IPS-NIHi7 (cell line): ENCODE measurements around the gene FAIM2.

Experiments
- DNase-seq: peaks from one replicate; pipeline ENCODE4 v3.0.0; 2012; ENCODE audit warnings: mixed read lengths; ENCODE audit errors: extremely low spot score

FAIM2 gene

DNA sequence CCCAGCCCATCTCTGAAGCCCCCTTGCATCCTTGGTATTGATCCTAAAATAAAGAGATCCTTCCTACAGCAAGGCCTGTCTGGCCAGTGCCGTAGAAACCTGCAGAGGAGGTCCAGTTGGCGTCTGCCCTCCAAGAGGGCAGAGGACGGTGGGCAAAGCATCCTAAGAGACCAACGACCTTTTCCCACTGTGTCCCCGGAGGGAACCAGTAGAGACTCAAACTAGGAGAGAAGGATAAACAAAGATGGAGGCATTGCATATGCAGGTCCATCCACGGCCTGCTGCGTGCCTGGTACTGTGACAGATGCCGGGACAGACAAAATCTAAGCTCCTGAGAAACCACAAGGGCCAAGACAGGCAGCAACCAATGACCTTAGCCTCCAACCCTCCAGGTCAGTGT lies 79.3 kb downstream of the FAIM2 start:
- DNase-seq, result no peak

DNA sequence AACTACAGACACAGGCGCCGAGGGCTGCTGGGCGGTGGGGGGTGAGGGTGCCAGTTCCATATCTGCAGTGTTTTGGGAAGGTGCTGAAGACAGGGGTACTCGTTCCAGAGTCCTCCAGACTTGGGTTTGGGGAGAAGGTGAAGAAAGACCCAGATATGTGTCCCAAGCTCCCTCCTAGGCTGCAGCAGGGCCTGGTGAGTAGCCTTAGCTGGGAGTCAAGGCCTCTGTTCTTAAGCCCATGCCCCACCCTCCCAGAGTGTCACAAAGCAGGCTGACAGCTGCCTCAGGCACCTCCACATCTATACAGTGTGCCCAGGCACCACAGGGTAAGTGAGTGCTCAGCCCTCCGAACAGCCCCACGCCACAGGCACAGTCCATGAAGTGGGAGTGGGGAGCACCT lies 79.7 kb downstream of the FAIM2 start:
- no peak for DNase-seq

DNA sequence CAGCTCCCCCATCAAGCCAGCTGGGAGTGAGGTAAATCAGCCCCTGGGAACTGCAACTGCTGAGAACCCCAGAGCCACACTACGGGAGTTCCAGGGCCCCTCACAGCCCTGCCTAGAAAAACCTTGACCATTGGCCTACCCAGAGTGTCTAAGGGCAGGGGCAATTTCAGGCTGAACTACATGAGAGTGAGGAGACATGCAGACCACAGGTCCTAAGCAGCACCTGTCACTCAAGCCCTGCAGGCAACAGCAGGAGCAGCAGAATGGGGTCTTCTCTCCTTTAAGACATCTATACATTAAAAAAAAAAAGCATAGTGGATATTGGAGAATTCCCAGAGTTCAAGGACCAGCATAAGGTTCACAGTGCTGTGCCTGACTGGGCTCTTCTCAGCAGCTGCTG lies 80.3 kb downstream of the FAIM2 start:
- DNase-seq, result no peak

DNA sequence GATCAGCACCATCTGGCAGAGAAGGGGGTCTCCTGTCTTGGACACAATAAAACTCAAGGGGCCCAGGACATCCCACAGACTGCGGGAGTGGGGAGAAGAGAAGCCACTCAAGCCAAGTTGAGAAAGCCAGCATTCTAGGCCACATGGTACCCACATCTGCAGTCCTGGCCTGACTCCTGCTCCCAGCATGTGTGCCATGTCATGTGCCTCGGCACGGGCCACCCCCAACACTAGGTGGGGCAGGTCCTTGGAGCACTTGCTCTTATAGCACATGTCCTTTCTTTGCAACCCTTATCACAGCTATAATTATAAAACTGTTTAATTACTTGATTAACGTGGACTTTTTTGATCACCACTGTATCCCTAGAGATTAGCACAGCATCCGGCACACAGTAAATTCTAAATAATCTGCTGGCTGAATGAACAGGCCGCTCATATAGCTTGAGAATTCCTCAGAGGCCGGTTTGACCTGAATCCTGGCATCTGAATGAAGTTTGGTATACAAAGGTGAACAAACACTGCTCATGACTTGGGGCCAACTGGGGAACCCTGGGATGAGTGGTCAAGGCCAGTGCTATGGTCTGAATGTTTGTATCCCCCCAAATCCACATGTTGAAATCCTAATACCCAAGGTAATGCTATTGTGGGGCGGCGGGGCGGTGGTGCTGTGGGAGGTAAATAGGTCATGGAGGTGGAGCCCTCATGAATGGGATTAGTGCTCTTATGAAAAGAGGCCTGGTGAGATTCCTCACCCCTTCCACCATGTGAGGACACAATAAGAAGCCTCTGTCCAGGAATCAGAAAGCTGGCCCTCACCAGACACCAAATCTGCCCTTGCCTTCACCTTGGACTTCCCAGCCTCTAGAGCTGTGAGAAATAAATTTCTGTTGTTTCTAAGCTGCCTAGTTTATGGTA lies 82.1 kb downstream of the FAIM2 start:
- DNase-seq, result no peak

DNA sequence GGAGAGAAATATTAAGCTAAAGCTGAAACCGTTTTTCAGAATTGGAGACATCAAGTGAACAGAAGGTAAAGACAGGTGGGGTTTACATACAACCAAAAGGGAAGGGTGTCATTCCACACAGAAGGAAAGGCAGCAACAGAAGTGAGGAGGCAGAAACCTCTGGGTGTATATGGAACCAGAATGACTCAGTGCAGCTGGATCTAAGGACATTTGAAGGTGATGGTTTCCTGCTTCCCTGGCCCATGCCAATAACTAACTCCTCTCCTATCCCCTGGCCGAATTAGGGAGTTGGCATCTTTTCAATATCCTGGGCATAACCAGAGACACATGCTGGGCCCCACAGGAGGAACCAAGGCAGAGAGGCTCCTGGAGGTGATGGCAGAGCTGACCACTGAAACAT lies 83.9 kb downstream of the FAIM2 start:
- DNase-seq, result no peak

DNA sequence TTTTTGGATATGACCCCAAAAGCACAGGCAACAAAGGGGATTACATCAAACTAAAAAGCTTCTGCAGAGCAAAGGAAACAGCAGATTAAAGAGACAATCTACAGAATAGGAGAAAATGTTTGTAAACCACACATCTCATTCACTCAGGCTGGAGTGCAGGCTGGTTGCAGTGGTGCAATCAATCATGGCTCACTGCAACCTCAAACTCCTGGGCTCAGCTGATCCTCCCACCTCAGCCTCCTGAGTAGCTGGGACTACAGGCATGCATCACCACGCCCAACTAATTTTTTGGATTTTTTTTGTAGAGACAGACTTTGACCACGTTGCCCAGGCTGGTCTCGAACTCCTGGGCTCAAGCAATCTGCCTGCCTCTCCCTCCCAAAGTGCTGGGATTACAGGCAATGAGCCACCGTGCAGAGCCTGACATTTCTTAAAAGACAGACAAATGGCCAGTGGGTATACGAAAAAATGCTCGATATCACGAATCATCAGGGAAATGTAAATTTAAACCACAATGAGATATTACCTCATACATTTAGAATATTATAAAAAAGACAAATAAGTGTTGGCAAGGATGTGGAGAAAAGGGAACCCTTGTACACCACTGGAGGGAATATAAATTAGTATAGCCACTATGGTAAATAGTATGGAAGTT lies 85.3 kb downstream of the FAIM2 start:
- DNase-seq, result no peak
